OCI-LY7 (cell line): ENCODE data around the gene LRRC75A.

Source experiments
- CTCF ChIP-seq: fragments of 200-600 bp; sonication (generic); conservative IDR thresholded peaks from 2 replicates; pipeline ENCODE4 v1.5.1; 2014; ENCODE audit warnings: mild to moderate bottlenecking, antibody characterized with exemption, low read length, moderate library complexity, mixed read lengths
- EZH2phosphoT487 ChIP-seq: fragments of 200-600 bp; sonication (generic); IDR thresholded peaks from 2 replicates; pipeline ENCODE4 v1.6.1; 2018; ENCODE audit warnings: low read depth, borderline replicate concordance, mild to moderate bottlenecking, mixed run types, antibody characterized with exemption, low read length, moderate library complexity, mixed read lengths

DNA sequence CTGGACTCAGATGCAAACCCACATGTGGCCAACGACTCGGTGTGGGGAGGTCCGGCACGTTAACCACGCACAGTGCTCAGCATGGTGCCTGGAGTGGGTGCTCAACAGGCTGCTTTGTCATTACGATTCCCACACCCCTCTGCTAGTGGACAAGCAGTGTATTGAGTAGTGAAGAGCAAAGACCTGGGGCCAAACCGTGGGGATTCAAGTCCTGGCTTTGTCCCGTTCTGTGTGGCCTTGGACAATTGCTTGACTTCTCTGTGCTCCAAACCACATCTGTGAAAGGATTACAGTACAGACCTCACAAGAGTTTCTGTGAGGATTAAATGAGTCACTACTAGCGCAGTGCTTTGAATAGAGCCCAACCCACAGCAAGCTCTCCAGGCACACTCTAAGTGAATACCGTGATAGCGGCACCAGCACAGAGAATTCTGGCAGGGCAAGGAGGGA is 42.8 kb downstream of the LRRC75A start:
- no peak for TF ChIP-seq CTCF
- TF ChIP-seq EZH2phosphoT487, result no peak
